DOHH2 (cell line): ENCODE data around the gene SNCB.

ENCODE experiments used
- H3F3A ChIP-seq: fragments of 200-600 bp; sonication (generic), shearing (Covaris generic); 2 replicates; pipeline ENCODE4 v1.6.0; 2016; ENCODE audit warnings: antibody characterized with exemption, mild to moderate bottlenecking; ENCODE audit not compliant: control insufficient read depth, insufficient read depth
- H3K27ac ChIP-seq: fragments of 200-600 bp; sonication (generic); 2 replicates; pipeline ENCODE4 v1.5.1; 2014; ENCODE audit warnings: low read depth, mild to moderate bottlenecking, low read length, moderate library complexity
- H3K27me3 ChIP-seq: fragments of 200-600 bp; sonication (generic); 2 replicates; pipeline ENCODE4 v1.6.1; 2014; ENCODE audit warnings: mild to moderate bottlenecking, low read length, mixed read lengths; ENCODE audit not compliant: control insufficient read depth
- H3K36me3 ChIP-seq: fragments of 200-600 bp; sonication (generic); 2 replicates; pipeline ENCODE4 v1.6.1; 2014; ENCODE audit warnings: mild to moderate bottlenecking, low read length, moderate library complexity, mixed read lengths; ENCODE audit not compliant: control insufficient read depth
- H3K4me1 ChIP-seq: fragments of 200-600 bp; sonication (generic); 2 replicates; pipeline ENCODE4 v1.6.1; 2014; ENCODE audit warnings: mild to moderate bottlenecking, low read length, mixed read lengths; ENCODE audit not compliant: control insufficient read depth
- H3K4me2 ChIP-seq: fragments of 200-600 bp; sonication (generic); 2 replicates; pipeline ENCODE4 v1.6.0; 2014; ENCODE audit warnings: mild to moderate bottlenecking, low read length, moderate library complexity
- H3K4me3 ChIP-seq: fragments of 200-600 bp; sonication (generic); 2 replicates; pipeline ENCODE4 v1.5.1; 2014; ENCODE audit warnings: mild to moderate bottlenecking, low read length, mixed read lengths
- H3K79me2 ChIP-seq: fragments of 200-600 bp; sonication (generic); 2 replicates; pipeline ENCODE4 v1.6.1; 2014; ENCODE audit warnings: mild to moderate bottlenecking, low read length, mixed read lengths; ENCODE audit not compliant: control insufficient read depth
- H3K9me2 ChIP-seq: fragments of 200-600 bp; sonication (generic); replicated peaks from 2 replicates; pipeline ENCODE4 v1.6.1; 2014; ENCODE audit warnings: mild to moderate bottlenecking, low read length, mixed read lengths; ENCODE audit not compliant: control insufficient read depth
- H3K9me3 ChIP-seq: fragments of 200-600 bp; sonication (generic); 2 replicates; pipeline ENCODE4 v1.6.1; 2014; ENCODE audit warnings: antibody characterized with exemption, low read length, mixed read lengths; ENCODE audit not compliant: control insufficient read depth, insufficient read depth
- H4K20me1 ChIP-seq: fragments of 200-600 bp; sonication (generic); 2 replicates; pipeline ENCODE4 v1.6.0; 2014; ENCODE audit warnings: low read depth, mild to moderate bottlenecking, antibody characterized with exemption, low read length, moderate library complexity; ENCODE audit not compliant: control insufficient read depth, insufficient read depth
- EZH2phosphoT487 ChIP-seq: fragments of 200-600 bp; sonication (generic); IDR thresholded peaks from 2 replicates; pipeline ENCODE4 v1.6.1; 2017; ENCODE audit warnings: borderline replicate concordance, mild to moderate bottlenecking, antibody characterized with exemption, low read length, moderate library complexity, mixed read lengths
- TF ChIP-seq, protein P1 (sequence below): fragments of 200-600 bp; sonication (generic); IDR thresholded peaks from one replicate; pipeline ENCODE4 v1.5.1; 2014; ENCODE audit warnings: antibody characterized with exemption, mild to moderate bottlenecking, low read depth, low read length; ENCODE audit not compliant: poor library complexity, severe bottlenecking

Gene SNCB

DNA sequence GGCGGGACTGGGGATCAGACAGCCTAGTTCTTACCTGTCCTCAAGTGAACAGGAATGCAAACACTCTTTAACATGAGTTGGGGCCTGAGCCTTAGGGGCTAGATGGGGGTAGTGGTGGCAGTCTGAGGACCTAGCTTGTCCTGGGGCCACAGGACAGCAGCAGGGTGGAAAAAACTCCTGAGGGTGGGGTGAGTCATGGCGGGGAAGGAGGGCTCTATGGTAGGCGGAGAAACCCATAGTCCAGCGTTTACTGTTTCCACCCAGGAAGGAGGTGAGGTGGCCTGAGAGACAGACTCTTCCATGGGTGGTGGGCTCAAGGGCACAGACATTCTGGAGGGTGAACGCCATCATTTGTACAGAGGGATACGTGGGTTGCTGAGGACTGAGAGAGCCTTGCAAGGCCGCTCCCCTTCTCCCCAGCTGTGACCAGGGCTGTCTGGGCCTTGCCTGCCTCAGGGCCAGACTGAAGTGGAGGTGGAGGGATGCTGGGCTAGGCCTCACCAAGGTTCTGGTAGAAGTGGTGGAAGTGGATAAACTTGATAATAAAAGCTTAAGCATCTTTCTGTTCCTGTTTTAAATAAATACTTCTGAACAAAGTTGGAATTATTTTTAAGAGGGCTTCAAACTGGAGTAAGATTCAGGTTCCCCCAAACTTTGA, 15.8 kb upstream of the SNCB start:
- Histone ChIP-seq H3K9me2 (no peaks in the 10 kb centered on the region), H3K9me3 (no peaks in the 10 kb centered on the region), H3K4me3 (peak overlapping the region; percentile 85), H3F3A (no peaks in the 10 kb centered on the region), H3K27me3 (no peaks in the 10 kb centered on the region), H4K20me1 (no peaks in the 10 kb centered on the region), H3K36me3 (no peaks in the 10 kb centered on the region), H3K4me1 (peaks cover 16% of the 10 kb centered on the region), H3K27ac (no peak overlapping the region), H3K4me2 (peak overlapping the region; percentile 93), H3K79me2 (no peaks in the 10 kb centered on the region)
- TF ChIP-seq EZH2phosphoT487, result no peak
- TF ChIP-seq, protein P1, sequence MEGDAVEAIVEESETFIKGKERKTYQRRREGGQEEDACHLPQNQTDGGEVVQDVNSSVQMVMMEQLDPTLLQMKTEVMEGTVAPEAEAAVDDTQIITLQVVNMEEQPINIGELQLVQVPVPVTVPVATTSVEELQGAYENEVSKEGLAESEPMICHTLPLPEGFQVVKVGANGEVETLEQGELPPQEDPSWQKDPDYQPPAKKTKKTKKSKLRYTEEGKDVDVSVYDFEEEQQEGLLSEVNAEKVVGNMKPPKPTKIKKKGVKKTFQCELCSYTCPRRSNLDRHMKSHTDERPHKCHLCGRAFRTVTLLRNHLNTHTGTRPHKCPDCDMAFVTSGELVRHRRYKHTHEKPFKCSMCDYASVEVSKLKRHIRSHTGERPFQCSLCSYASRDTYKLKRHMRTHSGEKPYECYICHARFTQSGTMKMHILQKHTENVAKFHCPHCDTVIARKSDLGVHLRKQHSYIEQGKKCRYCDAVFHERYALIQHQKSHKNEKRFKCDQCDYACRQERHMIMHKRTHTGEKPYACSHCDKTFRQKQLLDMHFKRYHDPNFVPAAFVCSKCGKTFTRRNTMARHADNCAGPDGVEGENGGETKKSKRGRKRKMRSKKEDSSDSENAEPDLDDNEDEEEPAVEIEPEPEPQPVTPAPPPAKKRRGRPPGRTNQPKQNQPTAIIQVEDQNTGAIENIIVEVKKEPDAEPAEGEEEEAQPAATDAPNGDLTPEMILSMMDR, result no peak

DNA sequence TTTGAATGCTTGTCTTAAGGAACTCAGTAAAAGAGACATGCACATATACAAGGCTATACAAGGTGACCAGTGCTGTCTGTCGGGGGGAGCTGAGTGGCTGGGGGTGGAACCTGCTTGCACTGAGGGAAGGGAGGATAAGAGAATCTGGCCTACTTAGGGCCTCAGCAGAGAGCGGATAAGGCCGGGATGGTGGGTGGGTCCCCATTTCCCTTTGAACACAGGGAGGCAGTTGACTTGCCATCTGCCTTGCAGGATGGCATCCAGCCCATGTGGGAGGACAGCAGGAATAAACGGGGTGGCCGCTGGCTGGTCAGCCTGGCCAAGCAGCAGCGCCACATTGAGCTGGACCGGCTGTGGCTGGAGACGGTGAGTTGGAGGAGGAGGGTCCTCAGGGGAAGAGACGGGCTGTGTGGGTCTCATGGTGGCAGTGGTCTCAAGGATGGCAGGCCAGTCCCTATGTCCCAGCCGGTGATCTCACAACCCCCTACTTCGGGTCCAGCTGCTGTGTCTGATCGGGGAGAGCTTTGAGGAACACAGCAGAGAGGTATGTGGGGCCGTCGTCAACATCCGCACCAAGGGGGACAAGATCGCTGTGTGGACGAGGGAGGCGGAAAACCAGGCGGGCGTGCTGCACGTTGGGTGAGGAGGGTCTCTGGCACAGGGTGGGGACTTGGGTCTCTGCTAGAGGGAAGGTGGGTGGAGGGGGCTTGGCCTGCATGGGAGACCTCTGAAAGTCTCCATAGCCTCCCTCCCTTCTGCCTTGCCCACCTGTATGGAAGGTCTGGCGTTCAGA, 14.7 kb upstream of the SNCB start:
- Histone ChIP-seq H3K9me3 (no peaks in the 10 kb centered on the region), H3K4me1 (peaks cover 16% of the 10 kb centered on the region), H3K9me2 (no peaks in the 10 kb centered on the region), H3K36me3 (no peaks in the 10 kb centered on the region), H3F3A (no peaks in the 10 kb centered on the region), H3K4me3 (no peak overlapping the region), H3K4me2 (no peak overlapping the region), H4K20me1 (no peaks in the 10 kb centered on the region), H3K27ac (no peak overlapping the region), H3K79me2 (no peaks in the 10 kb centered on the region), H3K27me3 (no peaks in the 10 kb centered on the region)
- TF ChIP-seq, protein P1, result no peak
- TF ChIP-seq EZH2phosphoT487, result no peak

DNA sequence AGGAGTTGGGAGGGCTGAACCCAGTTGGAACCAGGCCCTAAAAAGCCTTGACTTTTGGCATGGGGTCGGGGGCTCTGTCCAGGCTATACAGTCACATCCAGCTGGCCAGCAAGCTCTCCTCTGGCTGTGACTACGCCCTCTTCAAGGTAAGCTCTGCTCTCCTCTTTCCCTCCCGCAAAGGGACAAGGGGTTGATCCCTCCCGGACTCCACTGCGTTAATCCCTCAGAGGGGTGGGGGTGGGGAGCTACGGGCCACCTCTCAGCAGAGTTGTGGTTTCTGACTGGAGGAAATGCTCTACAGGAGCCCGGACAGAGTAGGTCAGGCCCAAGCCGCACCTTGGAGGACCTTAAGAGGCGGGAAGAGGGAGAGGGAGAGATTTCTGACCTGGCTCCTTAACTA, 14.0 kb upstream of the SNCB start:
- Histone ChIP-seq H3K27ac (no peak overlapping the region), H3K27me3 (no peaks in the 10 kb centered on the region), H3F3A (no peaks in the 10 kb centered on the region), H3K36me3 (no peaks in the 10 kb centered on the region), H3K4me1 (peaks cover 16% of the 10 kb centered on the region), H3K4me2 (no peak overlapping the region), H4K20me1 (no peaks in the 10 kb centered on the region), H3K79me2 (no peaks in the 10 kb centered on the region), H3K9me3 (no peaks in the 10 kb centered on the region), H3K4me3 (no peak overlapping the region), H3K9me2 (no peaks in the 10 kb centered on the region)
- TF ChIP-seq, protein P1, result no peak
- TF ChIP-seq EZH2phosphoT487, result no peak
